Putamen (tissue), 1 donor: Measurements from ENCODE around the gene MAPK14.

ENCODE experiments used
- DNase-seq: peaks from one replicate; pipeline ENCODE4 v3.0.0-alpha.2; 2016; ENCODE audit warnings: low spot score

The MAPK14 gene

DNA sequence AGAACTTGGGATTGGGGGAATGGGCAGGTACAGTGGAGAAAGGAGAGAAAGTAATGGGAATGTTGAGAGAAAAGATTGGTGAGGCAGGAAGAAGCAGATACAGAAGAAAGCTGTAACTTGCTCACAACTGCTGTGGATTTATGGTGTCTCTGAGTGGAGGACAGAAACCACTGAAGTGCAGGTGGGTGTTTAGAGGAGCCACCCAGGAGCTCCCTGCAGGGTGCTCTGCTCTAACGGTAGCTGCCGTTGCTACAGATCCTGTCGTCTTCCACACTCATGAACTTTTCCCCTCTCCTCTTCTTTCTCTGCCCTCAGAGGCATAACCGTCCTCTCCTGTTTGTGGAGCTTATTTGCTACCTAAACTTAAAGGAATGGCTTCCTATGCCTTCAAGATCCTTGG is 75.2 kb downstream of the MAPK14 start:
- no peak for DNase-seq

DNA sequence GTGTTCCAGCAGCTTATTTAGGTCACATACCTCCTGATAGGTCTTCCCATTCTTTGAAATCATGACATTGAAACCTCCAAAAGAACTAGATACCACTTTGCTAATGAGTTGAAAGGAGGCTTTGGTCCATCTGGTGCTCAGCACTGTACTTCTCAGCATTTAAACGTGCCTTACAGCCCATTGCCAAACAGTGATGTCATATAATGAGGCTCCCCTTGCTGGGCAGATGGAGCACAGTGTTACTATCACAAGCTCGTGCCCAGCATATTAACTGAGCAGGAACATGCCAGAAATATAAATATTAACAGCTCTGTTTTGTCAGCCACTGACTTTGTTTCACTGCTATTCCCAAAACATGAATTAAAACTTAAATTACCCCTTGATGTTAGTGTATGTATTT is 77.2 kb downstream of the MAPK14 start:
- no peak for DNase-seq

DNA sequence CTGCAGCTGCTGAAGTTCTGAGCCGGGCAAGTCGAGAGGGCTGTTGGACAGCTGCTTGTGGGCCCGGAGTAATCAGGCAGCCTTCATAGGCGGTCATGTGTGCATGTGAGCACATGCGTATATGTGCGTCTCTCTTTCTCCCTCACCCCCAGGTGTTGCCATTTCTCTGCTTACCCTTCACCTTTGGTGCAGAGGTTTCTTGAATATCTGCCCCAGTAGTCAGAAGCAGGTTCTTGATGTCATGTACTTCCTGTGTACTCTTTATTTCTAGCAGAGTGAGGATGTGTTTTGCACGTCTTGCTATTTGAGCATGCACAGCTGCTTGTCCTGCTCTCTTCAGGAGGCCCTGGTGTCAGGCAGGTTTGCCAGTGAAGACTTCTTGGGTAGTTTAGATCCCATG is 81.5 kb downstream of the MAPK14 start:
- DNase-seq: no peak

DNA sequence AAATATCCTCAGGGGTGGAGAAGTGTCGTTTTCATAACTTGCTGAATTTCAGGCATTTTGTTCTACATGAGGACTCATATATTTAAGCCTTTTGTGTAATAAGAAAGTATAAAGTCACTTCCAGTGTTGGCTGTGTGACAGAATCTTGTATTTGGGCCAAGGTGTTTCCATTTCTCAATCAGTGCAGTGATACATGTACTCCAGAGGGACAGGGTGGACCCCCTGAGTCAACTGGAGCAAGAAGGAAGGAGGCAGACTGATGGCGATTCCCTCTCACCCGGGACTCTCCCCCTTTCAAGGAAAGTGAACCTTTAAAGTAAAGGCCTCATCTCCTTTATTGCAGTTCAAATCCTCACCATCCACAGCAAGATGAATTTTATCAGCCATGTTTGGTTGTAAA is 82.4 kb downstream of the MAPK14 start:
- no peak for DNase-seq

DNA sequence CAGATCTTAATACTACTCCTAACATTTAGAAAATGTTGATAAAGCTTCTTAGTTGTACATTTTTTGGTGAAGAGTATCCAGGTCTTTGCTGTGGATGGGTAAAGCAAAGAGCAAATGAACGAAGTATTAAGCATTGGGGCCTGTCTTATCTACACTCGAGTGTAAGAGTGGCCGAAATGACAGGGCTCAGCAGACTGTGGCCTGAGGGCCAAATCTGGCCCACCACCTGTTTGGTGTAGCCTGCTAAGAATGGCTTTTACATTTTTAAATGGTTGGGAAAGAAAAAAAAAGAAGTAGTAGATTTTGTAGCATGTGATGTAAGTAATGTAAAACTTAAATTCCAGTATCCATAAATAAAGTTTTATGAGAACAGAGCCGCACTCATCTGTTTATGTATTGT is 83.3 kb downstream of the MAPK14 start:
- no peak for DNase-seq

DNA sequence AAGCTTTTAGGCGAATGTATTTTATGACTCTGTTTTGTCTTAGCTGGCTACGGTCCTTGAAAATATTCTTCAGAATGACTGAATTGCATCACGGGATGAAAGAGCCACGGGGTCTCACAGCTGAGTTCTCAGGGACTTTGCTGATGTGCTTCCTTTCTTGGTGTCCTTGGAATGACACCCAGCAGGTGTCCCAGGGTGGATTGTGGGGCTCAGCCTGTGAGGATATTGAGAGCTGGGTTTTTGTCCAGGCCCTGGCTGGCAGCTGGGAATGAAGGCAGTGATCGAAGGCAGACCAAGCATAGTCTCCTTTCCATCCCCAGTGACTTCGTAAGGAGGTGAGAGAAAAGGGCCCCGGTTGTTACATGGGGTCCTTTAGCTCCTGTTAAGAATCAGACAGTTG is 83.9 kb downstream of the MAPK14 start:
- no peak for DNase-seq

DNA sequence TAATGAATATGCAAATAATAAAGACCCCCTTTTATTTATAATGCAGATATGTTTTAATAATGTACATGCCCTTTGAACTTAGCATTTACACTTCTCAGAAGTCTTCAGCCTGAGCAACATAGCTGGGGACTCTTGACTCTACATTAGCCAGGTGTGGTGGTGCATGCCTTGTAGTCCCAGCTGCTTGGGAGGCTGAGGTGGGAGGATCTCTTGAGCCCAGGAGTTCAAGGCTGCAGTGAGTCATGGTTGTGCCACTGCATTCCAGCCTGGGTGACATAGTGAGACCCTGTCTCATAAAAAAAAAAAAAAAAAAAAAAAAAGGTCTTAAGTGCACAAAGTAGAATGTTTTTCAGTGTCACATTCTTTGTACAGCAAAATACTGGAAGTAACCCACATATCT is 85.4 kb downstream of the MAPK14 start:
- DNase-seq: no peak

DNA sequence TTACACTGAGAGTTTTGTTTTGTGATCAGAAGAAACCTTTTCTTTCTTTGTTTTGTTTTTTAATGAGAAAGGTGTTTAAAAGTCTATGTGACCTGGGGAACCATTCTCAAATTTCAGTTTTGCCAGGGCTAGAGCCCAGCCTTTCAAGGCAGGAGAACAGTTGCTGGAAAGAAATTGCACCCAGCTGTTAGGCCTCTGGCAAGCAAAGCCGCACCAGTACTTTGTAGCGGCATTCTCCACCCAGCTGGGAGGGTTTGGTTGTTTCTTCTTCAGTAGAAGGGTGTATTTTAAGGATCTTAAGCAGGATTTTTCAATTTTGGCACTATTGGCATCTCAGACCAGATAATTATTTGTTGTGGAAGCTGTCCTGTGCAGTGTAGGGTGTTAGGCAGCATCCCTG is 86.1 kb downstream of the MAPK14 start:
- DNase-seq: no peak

DNA sequence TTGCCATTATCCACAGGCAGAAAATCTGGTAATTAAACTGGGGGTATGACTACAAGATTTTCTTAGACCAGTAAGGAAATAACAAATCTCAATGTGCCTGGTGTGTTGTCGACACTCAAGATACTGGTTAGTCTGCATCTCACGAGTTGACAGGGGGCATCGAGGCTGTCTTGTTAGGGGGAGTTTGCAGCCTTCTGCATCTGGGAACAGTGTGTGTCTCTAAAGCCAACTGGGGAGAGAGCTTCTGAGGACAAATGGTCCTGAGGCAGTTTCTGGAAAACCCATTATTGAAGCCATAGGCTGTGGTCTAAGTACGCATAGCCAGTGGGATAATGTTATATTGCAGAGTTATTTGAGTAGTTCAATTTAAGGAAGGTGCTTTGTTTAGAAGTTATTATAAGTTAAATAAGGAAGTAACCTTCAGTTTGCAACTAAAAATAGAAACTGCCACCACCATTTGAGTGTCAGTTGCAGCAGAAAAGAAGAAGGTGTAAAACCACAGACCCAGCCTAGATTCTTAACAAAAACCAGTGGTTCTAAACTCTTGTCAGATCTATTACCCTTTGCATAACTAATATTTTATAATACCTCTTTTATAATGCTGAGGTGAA is 87.3 kb downstream of the MAPK14 start:
- DNase-seq: no peak

DNA sequence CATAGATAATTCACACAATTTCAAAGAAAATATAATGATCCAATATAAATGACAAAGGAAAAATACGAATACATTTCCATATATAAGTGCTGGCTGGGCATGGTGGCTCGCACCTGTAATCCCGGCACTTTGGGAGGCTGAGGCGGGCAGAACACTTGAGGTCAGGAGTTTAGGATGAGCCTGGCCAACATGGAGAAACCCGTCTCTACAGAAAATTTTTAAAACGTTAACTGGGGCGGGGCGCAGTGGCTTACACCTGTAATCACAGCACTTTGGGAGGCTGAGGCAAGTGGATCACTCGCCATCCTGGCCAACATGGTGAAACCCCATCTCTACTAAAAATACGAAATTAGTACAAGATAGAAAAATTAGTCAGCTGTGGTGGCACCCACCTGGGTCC is 87.8 kb downstream of the MAPK14 start:
- DNase-seq: no peak

DNA sequence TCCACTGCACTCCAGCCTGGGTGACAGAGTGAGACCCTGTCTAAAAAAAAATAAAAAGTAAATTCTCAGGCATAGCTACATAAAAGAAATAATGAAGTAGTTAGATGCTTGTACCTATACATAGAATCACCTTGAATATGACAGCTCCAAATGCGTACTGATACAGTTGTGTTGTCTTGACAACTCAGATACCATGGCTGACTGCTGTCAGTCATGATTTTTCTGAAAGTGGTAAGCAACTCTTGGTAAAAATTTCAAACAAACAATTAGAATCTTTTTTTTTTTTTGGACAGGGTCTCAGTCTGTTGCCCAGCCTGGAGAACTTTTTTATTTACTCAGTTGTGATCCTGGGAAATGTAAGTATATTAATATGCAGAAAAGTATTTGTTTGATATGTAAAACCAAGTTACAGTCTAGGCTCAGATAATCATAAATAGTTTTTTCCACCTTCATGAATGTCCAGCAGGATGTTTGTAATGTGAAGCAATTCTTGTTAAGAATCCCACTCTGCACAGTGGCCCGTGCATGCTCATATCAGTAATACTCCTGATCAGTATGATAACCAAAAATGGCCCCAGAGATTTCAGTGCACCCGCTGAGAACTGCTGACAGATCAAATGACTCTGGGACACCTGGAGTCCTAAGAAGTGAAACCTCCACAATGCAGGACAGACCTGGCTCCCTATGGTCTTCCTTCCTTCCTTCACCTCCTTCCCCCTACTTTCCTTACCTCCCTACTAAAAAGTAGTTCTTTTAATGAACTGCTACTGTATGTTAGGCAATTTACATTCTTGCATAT is 88.7 kb downstream of the MAPK14 start:
- no peak for DNase-seq

DNA sequence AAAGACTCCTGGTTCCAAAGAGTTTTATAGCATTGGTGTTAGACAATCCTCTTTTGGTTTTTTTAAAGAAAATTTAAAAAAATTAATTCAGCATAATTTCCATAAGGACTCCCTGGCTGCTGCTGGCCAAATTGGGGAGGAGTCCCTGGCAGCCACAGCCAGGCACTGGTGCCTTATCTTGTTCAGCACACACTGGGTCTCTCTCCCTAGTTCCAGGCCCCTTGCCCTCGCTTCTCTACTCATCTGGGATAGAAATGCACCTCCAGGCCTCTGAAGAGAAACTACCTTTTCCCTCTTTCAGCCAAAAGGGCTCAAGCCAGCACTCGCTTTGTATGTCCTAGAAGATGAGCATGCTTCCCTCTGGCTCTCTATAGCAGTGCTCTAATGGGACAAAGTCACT is 89.3 kb downstream of the MAPK14 start:
- no peak for DNase-seq

DNA sequence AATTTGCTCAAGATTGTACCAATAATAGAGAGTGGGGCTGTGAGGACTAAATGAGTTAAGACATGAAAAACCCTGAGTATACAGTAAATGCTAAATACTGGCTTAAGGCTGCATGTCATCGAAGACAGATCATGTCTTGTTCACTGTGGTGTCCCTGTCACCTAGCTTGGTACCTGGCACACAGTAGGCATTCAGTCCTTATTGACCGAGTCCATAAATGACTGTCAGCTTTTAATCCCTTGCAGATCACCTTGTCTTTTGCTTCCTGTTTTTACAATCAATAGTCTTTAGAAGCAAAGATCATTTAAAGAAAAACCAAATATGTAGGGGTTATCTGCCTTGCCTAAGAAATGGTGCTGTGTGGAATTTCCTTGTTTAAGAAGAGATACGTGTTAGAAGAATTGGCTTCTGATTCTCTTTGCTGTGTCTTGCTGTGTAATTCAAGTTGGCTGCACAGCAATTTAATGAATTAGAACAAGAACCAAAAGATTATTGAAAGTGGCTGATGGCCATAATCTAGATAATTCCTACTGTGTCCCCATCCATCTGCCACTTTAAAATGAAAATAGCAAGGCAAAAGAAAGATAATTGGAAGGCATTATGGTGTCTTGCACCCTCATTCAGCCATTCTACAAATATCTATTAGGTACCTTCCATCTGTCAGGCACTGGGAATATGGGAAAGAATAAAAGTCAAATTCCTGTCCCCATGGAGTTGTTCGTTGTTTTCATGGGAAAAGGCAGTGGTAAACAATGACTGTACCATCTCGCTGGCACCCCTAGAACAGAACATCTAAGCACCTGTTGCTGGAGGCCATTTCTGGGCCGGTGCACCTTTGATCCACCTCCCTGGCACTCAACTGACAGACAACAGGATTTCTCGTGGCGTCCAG is 90.3 kb downstream of the MAPK14 start:
- no peak for DNase-seq

DNA sequence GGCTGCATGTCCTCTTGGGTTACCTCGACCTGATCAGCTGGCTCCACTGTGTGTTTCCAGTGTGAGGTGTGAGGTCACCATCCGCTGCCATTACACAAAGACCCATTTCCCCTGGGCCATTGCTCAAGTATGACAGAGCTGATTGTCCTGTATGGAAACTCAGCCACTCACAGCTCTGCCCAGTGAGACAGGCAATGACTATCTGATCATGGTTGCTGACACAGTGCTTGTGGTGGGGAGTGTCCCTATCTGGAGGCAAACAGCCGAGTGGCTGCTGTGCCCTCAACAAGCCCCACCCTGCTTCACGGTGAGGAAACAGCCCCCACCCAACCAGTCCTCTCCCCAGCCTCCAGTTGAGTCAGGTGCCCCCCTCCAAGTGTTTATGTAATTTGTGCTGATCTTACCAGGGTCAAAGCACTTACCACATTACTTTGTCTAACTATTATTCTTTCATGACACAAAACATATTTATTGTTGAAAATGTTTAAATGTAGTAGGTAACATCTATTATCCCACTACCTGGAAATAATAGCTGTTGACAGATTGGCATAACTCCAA is 91.0 kb downstream of the MAPK14 start:
- no peak for DNase-seq

DNA sequence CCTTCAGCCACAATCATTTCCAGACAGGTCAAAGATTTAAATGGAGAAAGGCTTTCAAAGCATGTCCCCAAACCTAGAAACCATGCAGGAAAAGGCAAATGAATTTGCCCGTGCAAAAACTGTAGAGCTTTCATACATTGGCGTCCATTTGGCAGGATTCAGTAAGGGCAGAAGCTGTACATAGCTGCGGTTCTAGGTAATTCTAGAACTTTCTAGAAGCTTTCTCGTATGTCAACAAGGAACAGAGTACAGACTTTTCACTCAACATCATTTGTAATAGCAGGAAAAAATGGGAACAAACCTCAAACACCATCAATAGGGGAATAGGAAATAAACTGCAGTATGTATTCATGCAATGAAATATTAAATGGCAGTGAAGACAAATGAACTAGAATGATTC is 91.6 kb downstream of the MAPK14 start:
- no peak for DNase-seq

DNA sequence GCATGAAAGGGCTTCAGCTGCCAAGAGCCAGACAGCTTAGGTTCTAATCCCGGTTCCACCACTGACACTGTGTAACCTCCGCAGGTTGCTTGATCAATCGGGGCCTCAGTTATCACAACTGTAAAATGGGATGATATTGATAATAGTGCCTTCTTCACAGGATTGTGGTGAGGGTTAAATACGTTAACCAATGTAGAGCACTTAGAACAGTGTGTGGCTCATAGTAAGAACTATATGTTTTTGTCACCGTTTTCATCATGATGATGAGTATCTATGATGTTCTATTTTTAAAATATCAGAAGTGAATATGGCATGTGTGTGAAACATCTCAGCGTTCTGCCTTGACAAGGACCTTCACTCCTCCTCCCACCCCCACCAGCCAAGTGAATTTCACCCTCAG is 92.4 kb downstream of the MAPK14 start:
- DNase-seq: no peak

DNA sequence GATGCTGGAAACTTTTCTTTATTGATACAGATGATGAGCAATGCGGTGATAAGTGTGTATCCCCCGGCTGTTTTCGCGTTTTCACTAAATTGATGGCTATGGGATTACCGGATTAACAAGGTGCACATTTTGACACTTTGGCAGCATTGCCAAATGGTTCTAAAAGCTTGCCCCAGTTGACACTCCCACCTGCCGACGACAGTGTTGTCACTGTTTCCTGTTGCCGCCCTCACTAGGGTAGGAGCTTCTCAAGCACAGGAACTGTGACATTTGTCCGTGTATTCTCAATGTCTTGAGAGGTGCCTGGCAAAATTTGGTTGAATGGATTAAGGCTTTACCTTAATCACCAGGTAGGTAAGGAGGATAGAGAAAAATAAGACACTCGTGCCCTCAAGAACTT is 92.9 kb downstream of the MAPK14 start:
- DNase-seq: no peak

DNA sequence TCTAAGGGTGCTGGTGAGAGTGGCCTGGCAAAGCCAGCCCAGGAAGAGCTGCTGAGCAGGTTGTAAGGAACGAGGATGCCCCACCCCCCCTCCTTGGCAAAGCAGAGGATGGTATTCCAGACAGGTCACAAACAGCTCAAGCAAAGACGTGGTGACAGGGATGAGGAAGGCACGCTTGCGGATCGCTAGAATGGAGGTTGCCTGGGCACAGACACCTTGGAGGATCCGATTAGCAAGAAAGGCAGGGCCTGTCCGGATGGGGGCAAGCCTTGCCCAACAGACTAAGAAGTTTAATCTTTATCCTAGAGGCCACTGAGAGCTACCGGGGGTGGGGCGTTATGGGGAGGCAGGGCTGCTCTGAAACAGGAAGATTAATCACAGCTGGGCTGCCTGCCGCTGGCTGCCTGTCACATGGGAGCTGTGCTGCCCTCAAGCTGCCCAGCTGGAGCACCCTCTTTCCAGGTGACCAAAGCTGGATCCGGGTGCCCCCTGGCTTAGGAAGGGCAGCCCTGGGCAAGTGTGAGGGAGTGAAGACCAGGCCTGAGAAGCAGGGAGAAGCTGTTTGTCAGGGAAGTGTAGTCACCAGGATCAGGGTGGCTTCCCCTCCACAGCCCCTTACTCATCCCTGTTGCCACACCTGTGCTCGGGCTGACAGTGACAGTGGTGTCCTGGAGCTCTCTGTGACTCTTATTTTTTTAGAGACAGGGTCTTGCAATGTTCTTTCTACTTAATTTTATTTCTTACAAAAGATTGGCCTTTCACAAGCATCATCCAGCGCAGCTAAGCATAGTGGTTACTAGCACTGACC is 93.6 kb downstream of the MAPK14 start:
- DNase-seq: no peak

DNA sequence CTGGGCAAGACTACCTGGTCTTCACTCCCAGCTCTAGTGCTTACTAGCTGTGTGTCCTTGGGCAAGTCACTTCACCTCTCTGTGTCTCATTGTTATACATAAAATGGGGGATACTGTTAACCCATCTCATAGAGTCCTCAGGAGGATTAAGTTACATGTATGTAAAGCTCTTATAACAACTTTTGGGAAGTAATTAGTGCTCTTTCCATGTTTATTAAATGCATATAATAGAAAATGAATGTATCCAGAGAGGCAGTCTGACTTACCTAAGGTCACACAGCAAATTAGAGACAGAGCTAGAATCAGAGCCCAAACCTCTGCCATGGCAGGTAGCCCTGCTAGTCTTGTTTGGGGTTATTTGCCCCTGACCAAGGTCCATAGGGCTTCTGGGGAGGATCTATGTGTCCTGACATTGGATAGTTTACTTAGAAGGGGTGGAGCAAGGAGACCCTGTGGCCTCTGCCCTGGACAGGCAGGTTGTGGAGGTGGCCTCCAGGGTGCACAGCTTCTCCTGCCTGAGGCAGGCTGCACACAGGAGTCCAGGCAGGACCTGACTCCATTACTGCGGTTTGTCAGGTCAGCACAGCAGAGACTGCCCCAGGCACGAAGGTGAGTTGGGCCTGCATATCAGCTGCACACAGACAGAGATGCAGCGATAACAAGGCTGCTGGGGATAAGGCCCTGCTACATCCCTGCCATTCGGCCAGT is 94.3 kb downstream of the MAPK14 start:
- no peak for DNase-seq

DNA sequence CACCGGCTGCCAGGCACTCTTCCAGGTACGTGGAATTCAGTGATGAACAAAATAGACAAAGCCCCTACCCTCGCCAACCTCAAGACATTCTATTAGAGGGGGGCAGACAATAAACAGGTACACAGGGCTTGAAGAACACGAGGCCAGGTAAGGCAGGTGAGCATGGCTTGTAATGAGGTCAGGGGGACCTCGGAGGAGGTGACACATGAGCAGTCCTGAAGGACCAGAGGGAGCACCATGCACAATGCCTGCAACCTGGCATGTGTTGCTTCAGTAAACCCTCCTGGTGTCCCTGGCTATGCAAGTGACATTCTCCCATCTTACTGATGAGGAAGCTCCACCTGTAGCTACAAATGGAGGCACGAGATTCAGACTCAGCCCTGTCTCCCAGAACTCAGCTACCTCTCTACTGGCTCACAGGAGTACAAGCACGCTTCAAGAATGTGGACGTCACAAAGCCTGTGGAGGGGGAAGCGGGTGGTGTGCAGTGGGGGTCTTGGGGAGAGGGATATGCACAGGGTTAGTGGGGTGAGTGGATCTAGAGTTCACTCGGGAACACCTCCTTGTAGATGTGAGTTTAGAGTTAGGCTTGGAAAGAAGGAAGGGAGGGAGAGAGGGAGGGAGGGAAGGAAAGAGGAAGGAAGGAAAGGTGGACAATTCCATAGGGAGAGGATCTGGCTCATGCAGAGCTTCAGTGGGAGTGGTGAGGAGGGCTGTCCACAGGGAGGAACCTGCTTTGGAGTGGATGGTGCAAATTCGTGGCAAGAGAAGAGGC is 95.1 kb downstream of the MAPK14 start:
- no peak for DNase-seq
